ENCODE measurements around the gene RNF151. TPM values are rescaled to one million over a fixed set of nuclear protein-coding genes. Genes with fewer than 3 reads are reported as not detected.
A peak's percentile ranks its signal among the peaks of the same experiment; 100 is the strongest.

Gene RNF151
- total and polyA plus RNA-seq, 2 of the 13 experiments (the other 11 are each of a cell fraction or from before 2014, with no cell fraction given): not detected

GRCh38 chr16:2003827-2004641, 37.4 kb downstream of the RNF151 start (continued):
- no peak; the same call in 1 of the 2 replicates for TF ChIP-seq HINFP (CRISPR knock-in tag; IDR thresholded peaks at IDR 0.05; ENCODE audit: low read depth)
- TF ChIP-seq FOXO4 (CRISPR knock-in tag; conservative IDR thresholded peaks at IDR 0.05): no peak
- no peak for TF ChIP-seq ZNF446 (CRISPR knock-in tag; IDR thresholded peaks at IDR 0.05)
- TF ChIP-seq MED1 (CRISPR knock-in tag; IDR thresholded peaks at IDR 0.05): peak; percentile 47
- TF ChIP-seq ZBTB14 (CRISPR knock-in tag; IDR thresholded peaks at IDR 0.05): no peak
- no peak for TF ChIP-seq DZIP1 (CRISPR knock-in tag; IDR thresholded peaks at IDR 0.05)
- no peak for TF ChIP-seq ZBTB43 (CRISPR knock-in tag; conservative IDR thresholded peaks at IDR 0.05)
- TF ChIP-seq ZNF678 (CRISPR knock-in tag; IDR thresholded peaks at IDR 0.05): no peak
- TF ChIP-seq HMG20B (CRISPR knock-in tag; conservative IDR thresholded peaks at IDR 0.05): no peak
- TF ChIP-seq TRIM24 (CRISPR knock-in tag; IDR thresholded peaks at IDR 0.05): no peak
- no peak for TF ChIP-seq EEA1 (CRISPR knock-in tag; IDR thresholded peaks at IDR 0.05; ENCODE audit: borderline replicate concordance)
- no peak for TF ChIP-seq ZNF136 (CRISPR knock-in tag; IDR thresholded peaks at IDR 0.05; ENCODE audit: low read depth)
- TF ChIP-seq ZNF609 (CRISPR knock-in tag; IDR thresholded peaks at IDR 0.05; ENCODE audit: borderline replicate concordance): no peak; the same call in 1 of the 2 replicates

All from HepG2 (cell line).